ENCODE measurements around the gene P2RY6.

- no peak for TF ChIP-seq POLR2A (IDR thresholded peaks at IDR 0.05)
- no peak for TF ChIP-seq POLR2AphosphoS5 (IDR thresholded peaks at IDR 0.05)
These were observed 8.5 kb upstream of the P2RY6 start for GRCh38 chr11:73263640-73264039.

All from suprapubic skin (tissue), 4 donors.